ENCODE measurements around the gene CPNE7. TPM values are rescaled to one million over a fixed set of nuclear protein-coding genes. Genes with fewer than 3 reads are reported as not detected.

Gene CPNE7
- total and polyA plus RNA-seq, 2 of the 13 experiments (the other 11 are each of a cell fraction or from before 2014, with no cell fraction given): 0.59 TPM; not detected in 1

GRCh38 chr16:89545044-89545830, 30.3 kb upstream of the CPNE7 start (continued):
- TF ChIP-seq UBTF (CRISPR knock-in tag; IDR thresholded peaks at IDR 0.05) (peak; percentile 93), TFAP4 (IDR thresholded peaks at IDR 0.05; ENCODE audit: borderline replicate concordance, low read depth) (peak; percentile 32; the same call in 1 of the 2 replicates), DPF2 (CRISPR knock-in tag; IDR thresholded peaks at IDR 0.05; ENCODE audit: borderline replicate concordance, low read depth) (peak; percentile 72; the same call in 1 of the 2 replicates), CEBPG (CRISPR knock-in tag; IDR thresholded peaks at IDR 0.05) (0 out of 2 replicates have a peak, but pooled peaks have one; percentile 18), ZNF451 (CRISPR knock-in tag; IDR thresholded peaks at IDR 0.05) (peak; percentile 71; the same call in 1 of the 2 replicates), TOPORS (CRISPR knock-in tag; IDR thresholded peaks at IDR 0.05) (peak; percentile 62), ISL2 (CRISPR knock-in tag; IDR thresholded peaks at IDR 0.05) (no peak), TBL1XR1 (IDR thresholded peaks at IDR 0.05; ENCODE audit: borderline replicate concordance, low read length, partially characterized antibody) (no peak), ZFP41 (CRISPR knock-in tag; IDR thresholded peaks at IDR 0.05; ENCODE audit: borderline replicate concordance) (0 out of 2 replicates have a peak, but pooled peaks have one; percentile 24), HBP1 (CRISPR knock-in tag; IDR thresholded peaks at IDR 0.05; ENCODE audit: low read depth) (0 out of 2 replicates have a peak, but pooled peaks have one; percentile 39), RFXAP (CRISPR knock-in tag; IDR thresholded peaks at IDR 0.05; ENCODE audit: borderline replicate concordance) (peak; percentile 92), CSRNP2 (CRISPR knock-in tag; conservative IDR thresholded peaks at IDR 0.05; ENCODE audit: low read depth) (no peak), ZNF776 (CRISPR knock-in tag; IDR thresholded peaks at IDR 0.05) (no peak), ERF (CRISPR knock-in tag; IDR thresholded peaks at IDR 0.05) (peak; percentile 19; the same call in 1 of the 2 replicates), SRSF1 (optimal IDR thresholded peaks at IDR 0.05; ENCODE audit: low read depth, low read length) (no peak)
- TF ChIP-seq, protein P1, sequence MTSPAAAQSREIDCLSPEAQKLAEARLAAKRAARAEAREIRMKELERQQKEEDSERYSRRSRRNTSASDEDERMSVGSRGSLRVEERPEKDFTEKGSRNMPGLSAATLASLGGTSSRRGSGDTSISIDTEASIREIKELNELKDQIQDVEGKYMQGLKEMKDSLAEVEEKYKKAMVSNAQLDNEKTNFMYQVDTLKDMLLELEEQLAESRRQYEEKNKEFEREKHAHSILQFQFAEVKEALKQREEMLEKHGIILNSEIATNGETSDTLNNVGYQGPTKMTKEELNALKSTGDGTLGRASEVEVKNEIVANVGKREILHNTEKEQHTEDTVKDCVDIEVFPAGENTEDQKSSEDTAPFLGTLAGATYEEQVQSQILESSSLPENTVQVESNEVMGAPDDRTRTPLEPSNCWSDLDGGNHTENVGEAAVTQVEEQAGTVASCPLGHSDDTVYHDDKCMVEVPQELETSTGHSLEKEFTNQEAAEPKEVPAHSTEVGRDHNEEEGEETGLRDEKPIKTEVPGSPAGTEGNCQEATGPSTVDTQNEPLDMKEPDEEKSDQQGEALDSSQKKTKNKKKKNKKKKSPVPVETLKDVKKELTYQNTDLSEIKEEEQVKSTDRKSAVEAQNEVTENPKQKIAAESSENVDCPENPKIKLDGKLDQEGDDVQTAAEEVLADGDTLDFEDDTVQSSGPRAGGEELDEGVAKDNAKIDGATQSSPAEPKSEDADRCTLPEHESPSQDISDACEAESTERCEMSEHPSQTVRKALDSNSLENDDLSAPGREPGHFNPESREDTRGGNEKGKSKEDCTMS (CRISPR knock-in tag; conservative IDR thresholded peaks at IDR 0.05): no peak

Measured in HepG2 (cell line).